Kidney (tissue), 14 donors: ENCODE measurements around the gene EFCAB14. TPM values are rescaled to one million over a fixed set of nuclear protein-coding genes. Genes with fewer than 3 reads are reported as not detected.
"Not testable (repeated sequence)": the region's sequence is repeated elsewhere in the genome, so short reads cannot be mapped to it uniquely, and the experiment has no call there.

ENCODE experiments used
- DNase-seq, 5 donors: peaks; one replicate each; pipeline ENCODE4 v3.0.0-alpha.2; 2013 to 2020
- FAIRE-seq: peaks from 2 replicates; lab custom pipeline; 2012; peaks lifted over from hg19 to GRCh38; lab: Jason Lieb, UNC
- H3K27ac ChIP-seq, 2 donors: one replicate each; pipeline ENCODE4 v1.7.0; 2013; ENCODE audit warnings: low read depth in 2 of 2, low read length in 2 of 2, inconsistent platforms in 1 of 2
- H3K27me3 ChIP-seq: one replicate; pipeline ENCODE4 v1.7.1; 2013; ENCODE audit warnings: low read length, inconsistent platforms; ENCODE audit not compliant: control insufficient read depth, insufficient read depth
- H3K36me3 ChIP-seq, 3 donors: one replicate each; pipeline versions ENCODE4 v1.7.0 to v1.7.1; 2013; ENCODE audit warnings: low read length in 3 of 3, control low read depth in 1 of 3, inconsistent platforms in 1 of 3; ENCODE audit not compliant: insufficient read depth in 3 of 3, control insufficient read depth in 2 of 3
- H3K4me1 ChIP-seq, 3 donors: one replicate each; pipeline versions ENCODE4 v1.7.0 to v1.7.1; 2013; ENCODE audit warnings: low read length in 3 of 3, inconsistent platforms in 1 of 3, low read depth in 1 of 3; ENCODE audit not compliant: control insufficient read depth in 2 of 3, insufficient read depth in 2 of 3
- H3K4me3 ChIP-seq, 3 donors: one replicate each; pipeline versions ENCODE4 v1.7.0 to v1.8.1; 2013; ENCODE audit warnings: low read length in 3 of 3, control low read depth in 1 of 3, inconsistent platforms in 1 of 3
- H3K9ac ChIP-seq, 3 donors: one replicate each; pipeline versions ENCODE4 v1.7.0 to v1.7.1; 2013; ENCODE audit warnings: low read length in 3 of 3, control low read depth in 1 of 3, inconsistent platforms in 1 of 3
- H3K9me3 ChIP-seq, 3 donors: one replicate each; pipeline versions ENCODE4 v1.7.0 to v1.7.1; 2013; ENCODE audit warnings: low read length in 3 of 3, control low read depth in 1 of 3, inconsistent platforms in 1 of 3; ENCODE audit not compliant: control insufficient read depth in 2 of 3, insufficient read depth in 1 of 3
- CTCF ChIP-seq: IDR thresholded peaks from 3 replicates; pipeline ENCODE4 v1.5.1; 2012; ENCODE audit warnings: mild to moderate bottlenecking, moderate library complexity, borderline replicate concordance; ENCODE audit not compliant: insufficient read depth; ENCODE audit errors: extremely low read depth
- intact Hi-C: fragments of 100-400 bp; cut with DNase I; formaldehyde crosslinking; loops from one replicate; pipeline ENCODE4 v1.11.1; 2022
- polyA plus RNA-seq: library from polyadenylated mRNA; stranded (reverse); fragments of 350-450 nt; fragmentation: Illumina TruSeq; extraction: RNeasy Lipid Tissue Mini Kit (QIAGEN cat#74804); gene quantifications from one replicate; pipeline ENCODE4 v1.2.3, GENCODE V29; 2014; ENCODE audit warnings: low read depth, low replicate concordance; ENCODE audit not compliant: insufficient read depth
- total RNA-seq: library from RNA; stranded (reverse); fragmentation: NEBNext Ultra II Directional; extraction: Animal tissue kit (Norgen Biotek cat#: 25700); gene quantifications from one replicate; pipeline ENCODE4 v1.2.1, GENCODE V29; 2021
- donor health status: control.
- donor health status: control.
- donor health status: control.
- donor health status: control.
- donor health status: control.
- donor health status: DM: yes; HTN: yes; CAD: no.
- donor health status: Normal renal cell carcinoma (clear cell type).

The EFCAB14 gene
- total and polyA plus RNA-seq, 2 donors from 2014 or later, result 48.1 to 129 TPM

- H3K4me1 ChIP-seq, result peaks cover 0 to 24% (median 16%) of the 10 kb centered on the region in 3 donors
- intact Hi-C loops, result loop anchor here (10.0 kb wide), 1 partner anchor 187 kb away; a partner anchor contains a TSS
These were observed 2.8 kb upstream of the EFCAB14 start for GRCh38 chr1:46721686-46722205.

GRCh38 chr1:46721204-46721603 lies 2.3 kb upstream of the EFCAB14 start:
- Histone ChIP-seq H3K27ac (no peak overlapping the region), H3K4me1 (peaks cover 0 to 27% (median 16%) of the 10 kb centered on the region in 3 donors), H3K4me3 (no peak overlapping the region), H3K9ac (no peak overlapping the region), H3K27me3 (no peaks in the 10 kb centered on the region), H3K36me3 (no peaks in the 10 kb centered on the region), H3K9me3 (no peaks in the 10 kb centered on the region)
- intact Hi-C loops, result loop anchor here (10.0 kb wide), 1 partner anchor 186 kb away; a partner anchor contains a TSS
- DNase-seq (no peak), FAIRE-seq (no peak)
- no peak for TF ChIP-seq CTCF

More at GRCh38 chr1:46721686-46722205, 2.8 kb upstream of the EFCAB14 start:
- Histone ChIP-seq H3K27ac (no peak overlapping the region), H3K36me3 (no peaks in the 10 kb centered on the region), H3K9me3 (no peaks in the 10 kb centered on the region), H3K4me3 (no peak overlapping the region), H3K9ac (no peak overlapping the region), H3K27me3 (no peaks in the 10 kb centered on the region)
- TF ChIP-seq CTCF, result no peak
- DNase-seq, result no peak
- FAIRE-seq, result no peak

DNA sequence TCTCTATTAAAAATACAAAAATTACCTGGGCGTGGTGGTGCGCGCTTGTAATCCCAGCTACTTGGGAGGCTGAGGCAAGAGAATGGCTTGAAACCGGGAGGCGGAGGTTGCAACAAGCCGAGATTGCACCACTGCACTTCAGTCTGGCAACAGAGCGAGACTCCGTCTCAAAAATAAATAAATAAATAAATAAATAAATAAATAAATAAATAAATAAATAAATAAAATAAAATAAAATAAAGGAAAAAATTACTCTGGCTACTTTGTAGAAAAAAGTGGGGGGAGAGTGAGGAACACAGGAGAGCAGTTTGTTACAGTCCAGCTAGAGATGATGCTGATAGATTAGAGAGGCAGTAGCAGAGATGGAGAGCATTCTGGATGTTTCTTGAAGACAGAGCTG lies 1.4 kb upstream of the EFCAB14 start:
- not testable (repeated sequence) for H3K36me3 ChIP-seq, H3K27ac ChIP-seq, FAIRE-seq, DNase-seq, H3K4me3 ChIP-seq, H3K9me3 ChIP-seq, H3K27me3 ChIP-seq, H3K9ac ChIP-seq
- peaks cover 0 to 27% (median 16%) of the 10 kb centered on the region in 3 donors for H3K4me1 ChIP-seq
- intact Hi-C loops, result loop anchor here (10.0 kb wide), 1 partner anchor 186 kb away; a partner anchor contains a TSS

- no peak for TF ChIP-seq CTCF
- Histone ChIP-seq H3K9me3 (no peaks in the 10 kb centered on the region), H3K27ac (peak overlapping the region; percentile 42 to 65), H3K4me1 (peaks cover 0 to 23% (median 16%) of the 10 kb centered on the region in 3 donors), H3K27me3 (no peaks in the 10 kb centered on the region), H3K4me3 (peak overlapping the region; percentile 55 to 88 (median 60)), H3K9ac (peak overlapping the region in 1 of 3 donors; percentile 87), H3K36me3 (peaks cover 0 to 10% (median 4%) of the 10 kb centered on the region in 3 donors)
- FAIRE-seq (no peak), DNase-seq (peak in 1 of 5 donors; percentile 9)
- intact Hi-C loops, result loop anchor here (10.0 kb wide), 1 partner anchor 185 kb away; a partner anchor contains a TSS
These were observed 775 bp upstream of the EFCAB14 start for GRCh38 chr1:46719689-46720088.
